Hematopoietic multipotent progenitor cell treated with erythropoietin and hydrocortisone succinate and interleukin-3 and kit ligand, for 6 days (in vitro differentiated cells): Measurements from ENCODE around the gene IQCK.
A peak's percentile ranks its signal among the peaks of the same experiment; 100 is the strongest.

ENCODE experiments used
- DNase-seq: peaks from one replicate; pipeline ENCODE4 v3.0.0-alpha.2; 2015

The IQCK gene

GRCh38 chr16:19722269-19722952, 4.3 kb downstream of the IQCK start:
- DNase-seq: peak; percentile 54

GRCh38 chr16:19722981-19723380, 4.9 kb downstream of the IQCK start:
- DNase-seq: no peak

- DNase-seq: no peak
Measured at GRCh38 chr16:19728636-19728965, 10.5 kb downstream of the IQCK start.

GRCh38 chr16:19733551-19733950, 15.5 kb downstream of the IQCK start:
- no peak for DNase-seq

- no peak for DNase-seq
Measured at GRCh38 chr16:19735074-19735867, 17.2 kb downstream of the IQCK start.

GRCh38 chr16:19737306-19738038, 19.4 kb downstream of the IQCK start:
- DNase-seq: no peak

GRCh38 chr16:19741354-19741753, 23.3 kb downstream of the IQCK start:
- no peak for DNase-seq

GRCh38 chr16:19743816-19744159, 25.7 kb downstream of the IQCK start:
- no peak for DNase-seq

GRCh38 chr16:19744670-19745069, 26.6 kb downstream of the IQCK start:
- no peak for DNase-seq

GRCh38 chr16:19745286-19746010, 27.4 kb downstream of the IQCK start:
- DNase-seq: no peak

GRCh38 chr16:19746561-19746960, 28.5 kb downstream of the IQCK start:
- peak; percentile 39 for DNase-seq

- DNase-seq: no peak
Measured at GRCh38 chr16:19748389-19749168, 30.5 kb downstream of the IQCK start.

GRCh38 chr16:19749571-19750080, 31.6 kb downstream of the IQCK start:
- DNase-seq: no peak

- no peak for DNase-seq
Measured at GRCh38 chr16:19751478-19752385, 33.7 kb downstream of the IQCK start.

- DNase-seq: no peak
Measured at GRCh38 chr16:19753815-19754643, 36.0 kb downstream of the IQCK start.

GRCh38 chr16:19754644-19755036, 36.6 kb downstream of the IQCK start:
- no peak for DNase-seq

GRCh38 chr16:19755268-19755667, 37.2 kb downstream of the IQCK start:
- DNase-seq: no peak

- no peak for DNase-seq
Measured at GRCh38 chr16:19757026-19757425, 39.0 kb downstream of the IQCK start.

GRCh38 chr16:19757762-19758595, 39.9 kb downstream of the IQCK start:
- DNase-seq: no peak
